ENCODE results near the gene PSMC3.

PSMC3 gene

GRCh38 chr11:47443817-47444216 lies 17.6 kb upstream of the PSMC3 start:
- DNase-seq (ENCODE audit: insufficient read length, low spot score) = no peak
- no peak for FAIRE-seq

GRCh38 chr11:47443028-47443700 lies 16.9 kb upstream of the PSMC3 start:
- no peak for FAIRE-seq
- DNase-seq (ENCODE audit: insufficient read length, low spot score) = no peak

GRCh38 chr11:47442514-47442913 lies 16.3 kb upstream of the PSMC3 start:
- DNase-seq (ENCODE audit: insufficient read length, low spot score) (no peak), FAIRE-seq (no peak)

- FAIRE-seq (no peak), DNase-seq (ENCODE audit: insufficient read length, low spot score) (no peak)
Observed at GRCh38 chr11:47441421-47441820, 15.2 kb upstream of the PSMC3 start.

- no peak for DNase-seq (ENCODE audit: insufficient read length, low spot score)
- FAIRE-seq = no peak
Observed at GRCh38 chr11:47440054-47440476, 13.8 kb upstream of the PSMC3 start.

DNA sequence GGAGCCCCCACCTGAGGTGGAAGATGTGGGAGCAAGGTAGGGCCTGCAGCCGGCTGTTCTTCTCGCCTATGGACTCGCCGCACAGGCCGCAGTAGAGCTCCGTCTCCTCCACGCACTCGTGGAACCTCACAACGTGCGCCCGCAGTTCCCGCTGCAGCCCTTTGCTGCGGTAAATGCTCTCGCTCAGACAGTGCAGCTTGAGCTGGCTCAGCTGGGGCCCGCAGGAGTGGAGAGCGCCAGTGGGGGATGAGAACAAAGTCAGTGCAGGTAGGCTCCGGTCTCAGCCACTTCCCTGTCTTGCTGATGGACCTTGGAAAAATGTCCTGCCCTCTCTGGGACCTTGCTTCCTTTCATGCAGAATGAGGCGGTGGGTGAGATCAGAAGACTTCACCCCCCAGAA lies 12.5 kb upstream of the PSMC3 start:
- no peak for DNase-seq (ENCODE audit: insufficient read length, low spot score)
- no peak for FAIRE-seq

DNA sequence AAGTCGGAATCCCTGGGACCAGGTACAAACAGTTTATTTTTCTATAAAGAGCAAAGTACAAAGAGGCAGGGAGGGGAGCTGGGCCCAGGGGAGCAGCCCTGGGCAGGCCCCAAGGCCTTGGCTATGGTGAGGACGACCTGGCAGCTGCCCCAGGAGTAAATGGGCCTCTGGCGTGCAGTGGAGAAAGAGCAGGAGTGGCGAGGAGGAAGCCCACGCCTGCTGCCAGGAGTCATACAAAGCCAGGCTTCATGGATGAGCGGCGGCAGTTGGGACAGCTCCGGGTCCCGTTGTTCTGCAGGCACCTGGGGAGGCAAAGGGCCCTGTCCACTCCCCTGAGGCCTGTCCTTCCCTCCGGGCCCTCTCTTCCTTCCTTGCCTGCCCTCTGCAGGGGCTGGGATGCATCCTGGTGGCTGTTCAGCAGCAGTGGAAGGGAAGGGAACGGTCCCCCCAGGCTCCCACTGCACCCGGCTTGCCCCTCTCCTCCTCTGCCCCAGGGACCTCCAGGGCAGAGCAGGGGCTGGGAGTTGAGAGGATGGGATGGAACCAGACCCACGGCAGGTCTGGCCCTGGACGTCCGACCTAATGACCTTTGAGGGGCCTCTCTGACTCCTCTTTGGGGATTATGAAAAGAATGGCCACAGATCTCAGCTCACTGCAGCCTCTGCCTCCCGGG lies 11.6 kb upstream of the PSMC3 start:
- FAIRE-seq = no peak
- no peak for DNase-seq (ENCODE audit: insufficient read length, low spot score)

GRCh38 chr11:47437218-47437745 lies 11.0 kb upstream of the PSMC3 start:
- DNase-seq (ENCODE audit: insufficient read length, low spot score) (no peak), FAIRE-seq (no peak)

GRCh38 chr11:47436726-47437125 lies 10.5 kb upstream of the PSMC3 start:
- FAIRE-seq (no peak), DNase-seq (ENCODE audit: insufficient read length, low spot score) (no peak)

DNA sequence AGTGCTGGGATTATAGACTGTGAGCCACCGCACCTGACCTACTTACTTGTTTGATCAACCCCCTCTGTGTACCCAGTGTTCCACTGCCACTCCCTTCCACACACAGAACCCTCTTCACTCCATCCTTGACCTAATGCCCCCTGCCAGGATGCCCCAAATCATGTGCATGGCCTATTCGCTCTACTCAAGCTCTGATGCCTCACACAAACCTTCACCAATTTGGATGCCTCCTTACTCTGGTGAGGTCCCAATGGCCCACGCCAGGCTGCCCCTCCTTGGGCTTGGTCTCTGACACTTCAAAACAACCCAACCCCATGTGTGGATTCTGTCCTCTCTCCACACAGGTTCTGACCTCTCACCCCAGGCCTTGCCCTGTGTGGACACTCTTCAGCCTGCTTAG lies 9.4 kb upstream of the PSMC3 start:
- DNase-seq (ENCODE audit: insufficient read length, low spot score) (no peak), FAIRE-seq (no peak)

- no peak for FAIRE-seq
- DNase-seq (ENCODE audit: insufficient read length, low spot score) = no peak
Observed at GRCh38 chr11:47434011-47434786, 8.0 kb upstream of the PSMC3 start.

DNA sequence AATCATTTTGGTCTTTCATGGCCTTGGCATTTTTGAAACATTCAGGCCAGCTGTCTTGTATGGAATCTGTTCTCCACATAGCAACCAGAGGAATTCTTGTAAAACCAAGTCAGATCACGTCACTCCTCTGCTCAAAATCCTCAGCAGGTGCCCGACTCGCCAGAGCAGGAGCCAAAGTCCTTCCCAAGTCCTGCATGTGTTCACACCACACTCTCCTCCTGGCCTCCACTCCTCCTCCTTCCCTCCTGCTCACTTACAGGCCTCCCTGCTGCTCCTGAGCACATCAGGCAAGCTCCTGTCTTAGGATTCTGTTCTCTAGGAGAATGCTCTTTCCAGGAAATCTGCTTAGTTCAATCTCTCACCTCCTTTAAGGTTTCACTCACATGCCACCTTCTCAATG lies 6.9 kb upstream of the PSMC3 start:
- FAIRE-seq = no peak
- DNase-seq (ENCODE audit: insufficient read length, low spot score) = no peak

- FAIRE-seq (no peak), DNase-seq (ENCODE audit: insufficient read length, low spot score) (no peak)
Observed at GRCh38 chr11:47431356-47432083, 5.3 kb upstream of the PSMC3 start.

DNA sequence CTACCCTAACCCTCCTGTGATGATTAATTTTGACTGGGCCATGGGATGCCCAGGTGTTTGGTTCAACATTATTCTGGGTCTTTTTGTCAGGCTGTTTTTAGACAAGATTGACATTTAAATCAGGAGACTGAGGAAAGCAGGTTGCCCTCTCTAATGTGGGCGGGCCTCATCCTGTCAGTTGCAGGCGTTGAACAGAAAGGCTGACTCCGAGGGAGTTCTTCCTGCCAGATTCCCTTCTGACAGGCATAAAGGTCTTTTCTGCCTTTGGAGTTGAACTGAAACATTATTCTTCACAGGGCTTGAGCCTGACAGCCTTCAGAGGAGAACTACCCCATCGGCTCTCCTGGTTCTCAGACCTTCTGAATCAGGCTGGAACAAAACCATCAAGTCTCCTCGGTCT lies 4.3 kb upstream of the PSMC3 start:
- no peak for FAIRE-seq
- no peak for DNase-seq (ENCODE audit: insufficient read length, low spot score)

- DNase-seq (ENCODE audit: insufficient read length, low spot score) (no peak), FAIRE-seq (no peak)
Observed at GRCh38 chr11:47425611-47426010, 628 bp downstream of the PSMC3 start.

GRCh38 chr11:47418454-47419259 lies 7.6 kb downstream of the PSMC3 start:
- no peak for FAIRE-seq
- no peak for DNase-seq (ENCODE audit: insufficient read length, low spot score)

GRCh38 chr11:47417712-47418111 lies 8.5 kb downstream of the PSMC3 start:
- FAIRE-seq = peak; percentile 63
- no peak for DNase-seq (ENCODE audit: insufficient read length, low spot score)

- FAIRE-seq = peak; percentile 96
- peak; percentile 94 for DNase-seq (ENCODE audit: insufficient read length, low spot score)
Observed at GRCh38 chr11:47415949-47416472, 10.2 kb downstream of the PSMC3 start.

DNA sequence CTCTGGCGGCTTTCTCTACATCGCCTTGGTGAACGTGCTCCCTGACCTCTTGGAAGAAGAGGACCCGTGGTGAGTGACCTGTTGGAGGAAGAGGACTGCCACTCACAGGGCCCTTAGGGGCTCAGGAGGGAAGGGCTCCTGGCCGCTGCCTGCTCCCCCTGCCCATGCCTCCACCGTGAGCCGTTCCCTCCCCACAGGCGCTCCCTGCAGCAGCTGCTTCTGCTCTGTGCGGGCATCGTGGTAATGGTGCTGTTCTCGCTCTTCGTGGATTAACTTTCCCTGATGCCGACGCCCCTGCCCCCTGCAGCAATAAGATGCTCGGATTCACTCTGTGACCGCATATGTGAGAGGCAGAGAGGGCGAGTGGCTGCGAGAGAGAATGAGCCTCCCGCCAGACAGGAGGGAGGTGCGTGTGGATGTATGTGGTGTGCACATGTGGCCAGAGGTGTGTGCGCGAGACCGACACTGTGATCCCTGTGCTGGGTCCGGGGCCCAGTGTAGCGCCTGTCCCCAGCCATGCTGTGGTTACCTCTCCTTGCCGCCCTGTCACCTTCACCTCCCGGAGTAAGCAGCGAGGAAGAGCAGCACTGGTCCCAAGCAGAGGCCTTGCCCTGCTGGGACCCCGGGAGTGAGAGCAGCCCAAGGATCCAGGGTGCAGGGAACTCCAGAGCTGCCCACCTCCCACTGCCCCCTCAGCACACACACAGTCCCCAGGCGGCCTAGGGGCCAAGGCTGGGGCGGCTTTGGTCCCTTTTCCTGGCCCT lies 11.0 kb downstream of the PSMC3 start:
- FAIRE-seq (peak; percentile 40), DNase-seq (ENCODE audit: insufficient read length, low spot score) (no peak)

Data from HTR-8/SVneo (cell line).